ENCODE results near the gene ANKS1B.
"Not testable (repeated sequence)": the region's sequence is repeated elsewhere in the genome, so short reads cannot be mapped to it uniquely, and the experiment has no call there.

Gene ANKS1B

GRCh38 chr12:99648183-99648582 is 336.6 kb downstream of the ANKS1B start:
- TF ChIP-seq CTCF (IDR thresholded peaks at IDR 0.05; ENCODE audit: control insufficient read depth, extremely low read depth, insufficient read depth): no peak
- H3K4me3 ChIP-seq (ENCODE audit: low read depth, low read length): no peak overlapping the region
- no peak for DNase-seq (ENCODE audit: low read depth)

DNA sequence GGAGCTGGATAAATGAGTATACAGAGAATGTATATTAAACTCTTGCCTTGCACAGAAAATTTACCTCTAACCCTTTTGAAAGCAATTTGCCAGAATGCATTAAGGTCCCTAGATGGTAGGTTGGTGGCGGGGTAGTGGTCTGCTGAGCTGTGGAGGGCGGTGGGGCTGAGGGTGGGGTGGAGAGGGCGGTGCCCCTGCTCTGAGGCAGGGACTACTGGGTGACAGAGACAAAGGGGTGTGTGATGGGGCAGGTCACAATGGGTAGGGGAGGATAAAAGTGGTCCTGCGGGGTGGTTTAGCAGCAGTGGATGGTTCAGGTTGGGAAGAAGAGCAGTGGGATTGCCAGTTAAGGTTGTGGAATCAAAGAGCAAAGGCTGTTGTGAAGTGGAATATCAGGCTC is 337.3 kb downstream of the ANKS1B start, which contains the start of gene GARIN6:
TSS of gene GARIN6 (plus strand) at position 301 of the 400 bp plus-strand sequence. CDS start 422 bp downstream, outside the sequence.
- TF ChIP-seq CTCF (IDR thresholded peaks at IDR 0.05; ENCODE audit: control insufficient read depth, extremely low read depth, insufficient read depth): no peak
- H3K4me3 ChIP-seq (ENCODE audit: low read depth, low read length): no peak within 1 kb of the TSS
- DNase-seq (ENCODE audit: low read depth): no peak

- no peak overlapping the region for H3K4me3 ChIP-seq (ENCODE audit: low read depth, low read length)
- no peak for TF ChIP-seq CTCF (IDR thresholded peaks at IDR 0.05; ENCODE audit: control insufficient read depth, extremely low read depth, insufficient read depth)
- no peak for DNase-seq (ENCODE audit: low read depth)
Measured at GRCh38 chr12:99644629-99645028, 340.1 kb downstream of the ANKS1B start.

DNA sequence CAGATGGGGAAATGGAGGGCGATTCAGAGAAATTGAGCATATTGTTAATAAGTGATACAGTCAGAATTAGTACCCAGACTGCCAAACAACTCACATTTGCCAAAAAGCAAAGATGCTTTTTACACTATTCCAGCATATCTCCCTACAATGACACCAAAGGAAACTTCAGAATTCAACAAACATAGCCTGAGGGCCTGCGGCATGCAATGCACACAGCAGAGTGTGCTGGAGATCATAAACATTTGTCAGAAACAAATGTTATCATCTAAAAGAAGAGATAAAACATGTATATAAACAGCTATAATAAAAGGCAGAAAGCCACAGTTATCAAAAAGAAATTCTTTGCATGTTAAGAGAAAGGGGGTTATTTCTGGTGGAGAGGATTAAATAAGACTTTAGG is 357.3 kb downstream of the ANKS1B start:
- no peak for DNase-seq (ENCODE audit: low read depth)

GRCh38 chr12:99624591-99624990 is 360.1 kb downstream of the ANKS1B start:
- H3K4me3 ChIP-seq (ENCODE audit: low read depth, low read length); DNase-seq (ENCODE audit: low read depth): not testable (repeated sequence)

More for the DNA sequence above, 357.3 kb downstream of the ANKS1B start:
- TF ChIP-seq CTCF (IDR thresholded peaks at IDR 0.05; ENCODE audit: control insufficient read depth, extremely low read depth, insufficient read depth): no peak
- no peak overlapping the region for H3K4me3 ChIP-seq (ENCODE audit: low read depth, low read length)

DNA sequence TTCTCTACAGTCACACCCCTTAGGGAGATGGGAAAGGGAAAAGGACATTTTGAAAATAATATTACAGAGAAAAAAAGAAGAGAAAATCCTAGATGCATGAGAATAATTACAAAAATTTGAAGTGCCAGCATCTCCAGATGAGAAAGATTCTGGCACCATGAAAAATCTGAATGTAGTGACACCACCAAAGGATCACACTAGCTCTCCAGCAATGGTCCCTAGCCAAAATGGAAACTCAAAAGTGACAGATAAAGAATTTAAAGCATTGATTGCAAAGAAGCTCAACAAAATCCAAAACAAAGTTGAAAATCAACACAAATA is 364.6 kb downstream of the ANKS1B start:
- H3K4me3 ChIP-seq (ENCODE audit: low read depth, low read length): no peak overlapping the region
- DNase-seq (ENCODE audit: low read depth): no peak
- TF ChIP-seq CTCF (IDR thresholded peaks at IDR 0.05; ENCODE audit: control insufficient read depth, extremely low read depth, insufficient read depth): no peak

GRCh38 chr12:99619389-99620158 is 365.2 kb downstream of the ANKS1B start:
- DNase-seq (ENCODE audit: low read depth): peak; percentile 25
- TF ChIP-seq CTCF (IDR thresholded peaks at IDR 0.05; ENCODE audit: control insufficient read depth, extremely low read depth, insufficient read depth): peak; percentile 85
- H3K4me3 ChIP-seq (ENCODE audit: low read depth, low read length): no peak overlapping the region
